ENCODE results near the gene TULP3.

TULP3 gene

GRCh38 chr12:2922329-2922728, 31.6 kb downstream of the TULP3 start:
- TF ChIP-seq, protein P1, sequence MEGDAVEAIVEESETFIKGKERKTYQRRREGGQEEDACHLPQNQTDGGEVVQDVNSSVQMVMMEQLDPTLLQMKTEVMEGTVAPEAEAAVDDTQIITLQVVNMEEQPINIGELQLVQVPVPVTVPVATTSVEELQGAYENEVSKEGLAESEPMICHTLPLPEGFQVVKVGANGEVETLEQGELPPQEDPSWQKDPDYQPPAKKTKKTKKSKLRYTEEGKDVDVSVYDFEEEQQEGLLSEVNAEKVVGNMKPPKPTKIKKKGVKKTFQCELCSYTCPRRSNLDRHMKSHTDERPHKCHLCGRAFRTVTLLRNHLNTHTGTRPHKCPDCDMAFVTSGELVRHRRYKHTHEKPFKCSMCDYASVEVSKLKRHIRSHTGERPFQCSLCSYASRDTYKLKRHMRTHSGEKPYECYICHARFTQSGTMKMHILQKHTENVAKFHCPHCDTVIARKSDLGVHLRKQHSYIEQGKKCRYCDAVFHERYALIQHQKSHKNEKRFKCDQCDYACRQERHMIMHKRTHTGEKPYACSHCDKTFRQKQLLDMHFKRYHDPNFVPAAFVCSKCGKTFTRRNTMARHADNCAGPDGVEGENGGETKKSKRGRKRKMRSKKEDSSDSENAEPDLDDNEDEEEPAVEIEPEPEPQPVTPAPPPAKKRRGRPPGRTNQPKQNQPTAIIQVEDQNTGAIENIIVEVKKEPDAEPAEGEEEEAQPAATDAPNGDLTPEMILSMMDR (IDR thresholded peaks at IDR 0.05): no peak
- H3K27ac ChIP-seq: no peak overlapping the region
- no peaks in the 10 kb centered on the region for H3K27me3 ChIP-seq
- no peaks in the 10 kb centered on the region for H3K4me1 ChIP-seq (ENCODE audit: control insufficient read depth in 1 of 2, insufficient read depth in 1 of 2, low read depth in 1 of 2, low read length in 1 of 2)
- no peaks in the 10 kb centered on the region for H3K36me3 ChIP-seq
- H3K4me3 ChIP-seq (ENCODE audit: low read depth in 1 of 2, low read length in 1 of 2): no peak overlapping the region
- H3K9me3 ChIP-seq: no peaks in the 10 kb centered on the region

- H3K9me3 ChIP-seq: no peaks in the 10 kb centered on the region
- H3K27me3 ChIP-seq: no peaks in the 10 kb centered on the region
- H3K4me3 ChIP-seq (ENCODE audit: low read depth in 1 of 2, low read length in 1 of 2): no peak overlapping the region
- TF ChIP-seq, protein P1 (IDR thresholded peaks at IDR 0.05): no peak
- no peaks in the 10 kb centered on the region for H3K4me1 ChIP-seq (ENCODE audit: control insufficient read depth in 1 of 2, insufficient read depth in 1 of 2, low read depth in 1 of 2, low read length in 1 of 2)
- no peaks in the 10 kb centered on the region for H3K36me3 ChIP-seq
- H3K27ac ChIP-seq: no peak overlapping the region
Observed at GRCh38 chr12:2923057-2923456, 32.4 kb downstream of the TULP3 start.

DNA sequence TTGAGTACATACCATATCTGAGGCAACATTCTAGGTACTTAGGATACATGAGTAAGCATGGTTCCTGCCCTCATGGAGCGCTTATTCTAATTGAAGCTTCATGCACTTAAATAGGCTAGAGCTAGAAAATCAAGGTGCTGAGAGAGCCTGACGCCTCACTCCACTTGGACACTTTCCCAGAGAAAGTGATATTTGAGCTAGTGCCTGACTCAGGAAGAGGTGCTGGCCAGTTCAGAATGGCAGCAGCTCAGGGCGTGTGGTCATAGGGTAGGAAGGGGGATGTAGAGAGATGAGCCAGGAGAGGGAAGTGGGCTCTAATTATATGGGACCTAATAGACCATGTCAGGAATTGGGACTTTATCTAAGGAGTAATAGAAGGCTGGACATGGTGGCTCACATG, 33.3 kb downstream of the TULP3 start:
- H3K4me3 ChIP-seq (ENCODE audit: low read depth in 1 of 2, low read length in 1 of 2): no peak overlapping the region
- no peak overlapping the region for H3K27ac ChIP-seq
- TF ChIP-seq, protein P1 (IDR thresholded peaks at IDR 0.05): no peak
- no peaks in the 10 kb centered on the region for H3K27me3 ChIP-seq
- H3K9me3 ChIP-seq: no peaks in the 10 kb centered on the region
- no peaks in the 10 kb centered on the region for H3K36me3 ChIP-seq
- H3K4me1 ChIP-seq (ENCODE audit: control insufficient read depth in 1 of 2, insufficient read depth in 1 of 2, low read depth in 1 of 2, low read length in 1 of 2): no peaks in the 10 kb centered on the region

DNA sequence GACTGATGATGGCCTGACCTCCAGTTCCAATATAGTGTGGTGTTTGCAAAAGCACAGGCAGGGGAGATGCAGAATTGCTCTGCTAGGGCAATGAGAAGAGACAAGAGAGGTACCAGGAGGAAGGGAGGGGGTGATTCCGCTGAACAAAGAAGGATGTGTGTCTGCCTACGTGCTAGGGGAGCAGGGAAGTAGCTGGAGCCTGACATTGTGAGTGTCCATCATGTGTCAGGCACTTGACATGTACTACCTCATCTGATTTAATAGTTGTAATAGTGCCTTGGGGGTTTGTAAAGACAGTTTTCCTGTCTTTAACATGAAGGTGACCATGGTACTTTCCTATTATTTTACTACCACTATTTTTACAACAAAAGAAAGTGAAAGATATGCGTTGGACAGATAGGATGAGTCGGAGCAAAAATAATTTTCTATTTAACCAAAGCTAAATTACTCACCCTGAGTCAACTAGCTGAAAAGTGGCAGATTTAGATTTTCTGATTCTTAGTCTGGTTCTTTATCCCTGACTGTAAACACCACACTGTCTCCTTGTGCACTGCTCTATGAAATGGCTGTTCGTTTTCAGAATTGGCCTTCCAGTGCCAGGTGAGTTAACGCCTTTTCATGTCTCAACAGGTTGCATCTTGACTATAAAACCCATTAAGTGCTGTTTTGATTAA, 34.8 kb downstream of the TULP3 start:
- H3K4me3 ChIP-seq (ENCODE audit: low read depth in 1 of 2, low read length in 1 of 2): no peak overlapping the region
- H3K4me1 ChIP-seq (ENCODE audit: control insufficient read depth in 1 of 2, insufficient read depth in 1 of 2, low read depth in 1 of 2, low read length in 1 of 2): no peaks in the 10 kb centered on the region
- H3K36me3 ChIP-seq: no peaks in the 10 kb centered on the region
- H3K27ac ChIP-seq: no peak overlapping the region
- H3K27me3 ChIP-seq: no peaks in the 10 kb centered on the region
- H3K9me3 ChIP-seq: no peaks in the 10 kb centered on the region
- TF ChIP-seq, protein P1 (IDR thresholded peaks at IDR 0.05): no peak

- H3K9me3 ChIP-seq: no peaks in the 10 kb centered on the region
- H3K4me3 ChIP-seq (ENCODE audit: low read depth in 1 of 2, low read length in 1 of 2): no peak overlapping the region
- no peaks in the 10 kb centered on the region for H3K27me3 ChIP-seq
- H3K4me1 ChIP-seq (ENCODE audit: control insufficient read depth in 1 of 2, insufficient read depth in 1 of 2, low read depth in 1 of 2, low read length in 1 of 2): no peaks in the 10 kb centered on the region
- TF ChIP-seq, protein P1 (IDR thresholded peaks at IDR 0.05): no peak
- no peak overlapping the region for H3K27ac ChIP-seq
- no peaks in the 10 kb centered on the region for H3K36me3 ChIP-seq
Observed at GRCh38 chr12:2930865-2931264, 40.2 kb downstream of the TULP3 start.
